ENCODE data around the gene TYW5. TPM values are rescaled to one million over a fixed set of nuclear protein-coding genes. Genes with fewer than 3 reads are reported as not detected.

Gene TYW5
- total RNA-seq, 4 donors from 2014 or later: 3.0 to 8.8 (median 5.8) TPM

DNA sequence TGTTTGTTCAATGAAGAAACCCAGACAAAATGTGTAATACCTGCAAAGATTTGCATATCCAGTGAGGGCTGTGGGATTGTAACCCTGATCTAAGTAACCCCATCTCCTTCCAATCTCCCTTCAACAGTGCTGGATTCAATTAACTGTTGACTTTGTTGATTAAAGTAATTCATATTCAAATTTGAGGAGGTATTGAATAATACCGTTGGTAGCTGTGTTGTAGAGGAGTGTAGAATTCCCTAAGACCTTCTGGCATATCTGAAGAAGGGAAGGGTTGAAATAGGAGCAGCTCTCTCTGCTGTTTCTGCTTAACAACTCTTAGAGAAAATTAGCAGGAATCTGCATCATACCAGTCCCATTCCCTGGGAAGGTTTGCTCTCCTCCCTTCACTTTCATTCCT, 28.2 kb upstream of the TYW5 start:
- H3K36me3 ChIP-seq: no peaks in the 10 kb centered on the region
- no peak overlapping the region for H3K4me3 ChIP-seq
- peaks cover 0 to 39% (median 14%) of the 10 kb centered on the region in 3 donors for H3K4me1 ChIP-seq
- WGBS, 2 donors: 60 to 86% methylated on average over 1 of the region's 1 CpG
- no peaks in the 10 kb centered on the region for H3K9me3 ChIP-seq
- intact Hi-C loops (cut with DNase I): loop anchor here (5.0 to 10.0 kb wide), 2 partner anchors 331 to 499 kb away; no protein-coding TSS in a partner anchor
- TF ChIP-seq, protein P1, sequence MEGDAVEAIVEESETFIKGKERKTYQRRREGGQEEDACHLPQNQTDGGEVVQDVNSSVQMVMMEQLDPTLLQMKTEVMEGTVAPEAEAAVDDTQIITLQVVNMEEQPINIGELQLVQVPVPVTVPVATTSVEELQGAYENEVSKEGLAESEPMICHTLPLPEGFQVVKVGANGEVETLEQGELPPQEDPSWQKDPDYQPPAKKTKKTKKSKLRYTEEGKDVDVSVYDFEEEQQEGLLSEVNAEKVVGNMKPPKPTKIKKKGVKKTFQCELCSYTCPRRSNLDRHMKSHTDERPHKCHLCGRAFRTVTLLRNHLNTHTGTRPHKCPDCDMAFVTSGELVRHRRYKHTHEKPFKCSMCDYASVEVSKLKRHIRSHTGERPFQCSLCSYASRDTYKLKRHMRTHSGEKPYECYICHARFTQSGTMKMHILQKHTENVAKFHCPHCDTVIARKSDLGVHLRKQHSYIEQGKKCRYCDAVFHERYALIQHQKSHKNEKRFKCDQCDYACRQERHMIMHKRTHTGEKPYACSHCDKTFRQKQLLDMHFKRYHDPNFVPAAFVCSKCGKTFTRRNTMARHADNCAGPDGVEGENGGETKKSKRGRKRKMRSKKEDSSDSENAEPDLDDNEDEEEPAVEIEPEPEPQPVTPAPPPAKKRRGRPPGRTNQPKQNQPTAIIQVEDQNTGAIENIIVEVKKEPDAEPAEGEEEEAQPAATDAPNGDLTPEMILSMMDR (IDR thresholded peaks at IDR 0.05): no peak
- TF ChIP-seq POLR2A (IDR thresholded peaks at IDR 0.05): no peak
- no peaks in the 10 kb centered on the region for H3K27me3 ChIP-seq
- no peak for DNase-seq
- H3K27ac ChIP-seq: no peak overlapping the region

DNA sequence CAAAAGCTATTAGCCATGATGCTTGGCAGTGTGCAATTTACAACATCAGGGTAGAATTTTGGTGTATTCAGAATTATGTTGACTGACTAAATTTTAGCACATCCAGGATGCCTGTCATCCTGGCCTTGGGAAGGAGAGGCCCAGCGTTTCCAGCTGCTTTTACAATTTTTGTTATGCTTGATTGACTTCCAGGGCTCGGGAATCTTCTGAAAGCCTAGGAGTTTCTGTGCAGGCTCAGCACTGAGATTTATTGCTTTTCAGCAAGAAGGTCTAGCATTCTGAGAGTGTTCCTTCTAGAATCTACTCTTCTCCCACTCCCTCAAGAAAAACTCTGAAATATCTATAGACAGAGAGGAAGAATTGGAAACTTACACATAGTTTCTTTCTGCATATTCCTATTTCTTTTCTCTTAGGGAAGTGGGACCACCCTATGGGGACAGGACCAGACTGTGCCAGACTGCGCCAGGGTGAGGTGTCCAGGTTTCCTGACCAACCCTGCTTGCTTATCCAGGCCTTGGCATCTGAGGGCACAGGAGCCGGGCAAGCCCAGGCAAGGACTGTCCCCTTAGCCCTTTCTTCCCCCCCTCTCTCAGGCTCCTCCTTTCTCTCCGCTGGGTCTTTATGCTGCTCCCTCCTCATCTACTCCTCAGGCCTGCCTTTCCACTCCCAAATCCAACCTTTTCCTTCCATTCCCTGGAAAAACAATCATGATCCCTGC, 27.0 kb upstream of the TYW5 start:
- H3K4me1 ChIP-seq: peaks cover 0 to 37% (median 11%) of the 10 kb centered on the region in 3 donors
- no peaks in the 10 kb centered on the region for H3K36me3 ChIP-seq
- WGBS, 2 donors: 52 to 68% methylated on average over 5 of the region's 5 CpGs
- H3K27ac ChIP-seq: no peak overlapping the region
- TF ChIP-seq POLR2A (IDR thresholded peaks at IDR 0.05): no peak
- TF ChIP-seq, protein P1 (IDR thresholded peaks at IDR 0.05): no peak
- no peaks in the 10 kb centered on the region for H3K27me3 ChIP-seq
- intact Hi-C loops (cut with DNase I): loop anchor here (5.0 to 10.0 kb wide), 2 partner anchors 333 to 500 kb away; no protein-coding TSS in a partner anchor
- H3K9me3 ChIP-seq: no peaks in the 10 kb centered on the region
- no peak for DNase-seq
- no peak overlapping the region for H3K4me3 ChIP-seq

DNA sequence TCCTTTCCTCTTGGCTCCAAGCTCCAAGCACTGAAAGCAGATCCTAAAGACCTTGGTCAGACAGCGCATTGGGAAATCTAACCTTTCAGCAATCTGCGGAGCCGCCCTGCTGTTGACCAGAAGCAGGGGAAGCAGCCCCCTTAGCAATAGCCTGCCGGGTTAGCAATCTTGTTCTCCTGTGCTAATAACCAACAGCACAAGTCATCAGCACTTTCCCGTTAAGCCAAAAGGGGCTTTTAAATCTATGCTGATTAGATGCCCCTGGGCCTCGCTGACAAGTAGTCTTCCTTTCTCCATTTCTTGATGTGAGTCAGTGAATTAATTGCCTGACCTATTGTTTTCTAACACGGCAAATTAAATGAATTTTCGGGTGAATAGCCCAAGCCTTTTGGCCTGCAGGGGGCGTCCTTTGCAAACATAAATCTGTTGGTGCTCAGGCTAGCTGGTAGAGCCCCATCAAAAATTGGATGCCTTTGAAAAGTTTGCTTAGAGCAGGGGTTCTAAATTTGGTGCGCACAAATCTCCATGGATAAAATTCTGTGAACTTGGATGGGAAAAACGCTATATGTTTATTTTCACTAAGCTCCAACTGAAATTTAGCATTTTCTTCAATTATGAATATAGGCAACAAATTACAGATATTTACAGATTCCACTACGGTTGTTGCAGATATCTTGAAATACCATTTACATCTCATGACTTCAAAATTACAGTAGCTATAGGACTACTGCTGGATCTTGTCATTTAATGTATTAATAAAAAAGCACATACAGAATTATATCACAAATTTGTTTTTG, 24.7 kb upstream of the TYW5 start:
- Histone ChIP-seq H3K36me3 (no peaks in the 10 kb centered on the region), H3K4me3 (peak overlapping the region in 3 of 4 donors; percentile 2 to 40 (median 14)), H3K27ac (peak overlapping the region in 3 of 4 donors; percentile 2 to 25 (median 19)), H3K27me3 (no peaks in the 10 kb centered on the region), H3K4me1 (peaks cover 0 to 37% (median 11%) of the 10 kb centered on the region in 3 donors), H3K9me3 (no peaks in the 10 kb centered on the region)
- no peak for TF ChIP-seq POLR2A (IDR thresholded peaks at IDR 0.05)
- TF ChIP-seq, protein P1 (IDR thresholded peaks at IDR 0.05): peak; percentile 72 to 95 (median 90)
- WGBS, 2 donors: 17 to 18% methylated on average over 11 to 12 of the region's 12 CpGs
- peak; percentile 9 for DNase-seq
- intact Hi-C loops (cut with DNase I): loop anchor here (5.0 to 10.0 kb wide), 2 partner anchors 335 to 502 kb away; no protein-coding TSS in a partner anchor

DNA sequence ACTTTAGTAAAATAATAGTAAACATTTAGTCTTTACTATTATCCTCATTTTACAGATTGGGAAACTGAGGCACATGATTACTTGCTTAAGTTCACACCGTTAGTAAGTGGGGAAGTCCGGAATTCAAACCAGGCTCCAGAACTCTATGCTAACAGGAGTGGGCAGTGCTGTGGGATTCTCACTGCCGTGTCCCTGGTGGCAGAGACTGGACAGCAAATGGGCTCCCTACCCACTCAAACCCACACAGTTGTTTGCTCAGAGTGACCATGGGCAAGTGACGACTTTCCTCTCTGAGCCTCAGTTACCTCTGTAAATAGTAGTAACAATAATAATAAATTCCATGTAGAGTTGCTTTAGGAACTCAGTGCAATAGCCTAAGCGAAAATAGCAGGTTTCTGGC, 24.1 kb upstream of the TYW5 start:
- DNase-seq: no peak
- peaks cover 0 to 37% (median 11%) of the 10 kb centered on the region in 3 donors for H3K4me1 ChIP-seq
- H3K36me3 ChIP-seq: no peaks in the 10 kb centered on the region
- intact Hi-C loops (cut with DNase I): no loop called here
- WGBS, 2 donors: 70 to 85% methylated on average over 5 of the region's 5 CpGs
- TF ChIP-seq, protein P1 (IDR thresholded peaks at IDR 0.05): no peak
- TF ChIP-seq POLR2A (IDR thresholded peaks at IDR 0.05): no peak
- peak overlapping the region in 2 of 4 donors; percentile 2 to 40 for H3K4me3 ChIP-seq
- no peaks in the 10 kb centered on the region for H3K9me3 ChIP-seq
- H3K27ac ChIP-seq: peak overlapping the region in 2 of 4 donors; percentile 19 to 25
- H3K27me3 ChIP-seq: no peaks in the 10 kb centered on the region

DNA sequence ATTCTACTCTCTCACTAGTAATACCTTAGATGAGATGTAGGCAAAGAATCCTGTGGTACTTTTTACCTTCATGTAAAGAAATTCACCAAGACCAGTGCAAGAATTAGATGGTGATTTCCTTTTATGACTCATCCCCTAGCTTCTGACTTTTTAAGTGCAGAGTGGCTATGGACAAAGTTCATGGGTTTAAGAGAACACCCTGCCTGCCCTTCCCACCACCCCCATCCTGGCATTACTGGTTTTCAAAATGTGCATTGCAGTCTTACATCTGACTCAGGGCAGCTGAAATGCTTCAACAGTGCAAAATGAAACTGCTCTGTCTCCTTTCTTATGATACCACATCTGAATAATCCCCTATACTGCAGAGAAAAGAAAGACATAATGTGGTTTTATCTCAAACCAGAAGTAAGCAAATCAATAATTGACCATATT, 22.7 kb upstream of the TYW5 start:
- TF ChIP-seq, protein P1 (IDR thresholded peaks at IDR 0.05): peak in 2 of 6 experiments; percentile 15 to 17
- TF ChIP-seq POLR2A (IDR thresholded peaks at IDR 0.05): no peak
- DNase-seq: no peak
- intact Hi-C loops (cut with DNase I): no loop called here
- Histone ChIP-seq H3K9me3 (no peaks in the 10 kb centered on the region), H3K27me3 (no peaks in the 10 kb centered on the region), H3K4me1 (peaks cover 0 to 37% (median 11%) of the 10 kb centered on the region in 3 donors), H3K27ac (peak overlapping the region in 2 of 4 donors; percentile 30 to 46), H3K4me3 (no peak overlapping the region), H3K36me3 (no peaks in the 10 kb centered on the region)

All from esophagus squamous epithelium (tissue), 5 donors.